ENCODE data around the gene STOML3. TPM values are rescaled to one million over a fixed set of nuclear protein-coding genes. Genes with fewer than 3 reads are reported as not detected.

Gene STOML3
- total RNA-seq, 1 donor from 2014 or later = not detected

DNA sequence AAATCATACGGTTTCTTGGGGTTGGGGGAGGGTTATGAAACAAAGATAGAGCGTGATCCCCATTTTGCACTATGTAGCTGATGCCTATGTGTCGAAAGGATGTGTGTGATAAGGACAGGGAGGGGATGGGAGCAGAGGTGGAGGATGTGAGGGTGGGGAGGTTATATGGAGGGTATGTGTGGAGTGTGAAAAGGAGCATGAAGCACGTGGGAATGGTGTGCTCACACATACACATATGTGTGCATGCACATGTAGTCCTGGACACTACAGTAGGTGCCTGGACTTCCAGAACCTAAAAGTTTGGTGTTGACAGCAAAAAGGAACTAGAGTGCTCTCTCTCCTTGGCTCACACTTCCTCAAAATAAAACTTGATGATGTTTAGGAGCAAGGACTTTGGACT lies 25.4 kb downstream of the STOML3 start:
- no peak overlapping the region for H3K27ac Mint-ChIP-seq
- intact Hi-C loops (cut with micrococcal nuclease) = no loop called here
- no peak overlapping the region for H3K4me3 Mint-ChIP-seq
- peaks cover 6% of the 10 kb centered on the region for H3K9me3 Mint-ChIP-seq
- no peaks in the 10 kb centered on the region for H3K4me1 Mint-ChIP-seq
- no peaks in the 10 kb centered on the region for H3K36me3 Mint-ChIP-seq (ENCODE audit: low read depth)
- H3K27me3 Mint-ChIP-seq = peaks cover 5% of the 10 kb centered on the region
- DNase-seq = no peak

DNA sequence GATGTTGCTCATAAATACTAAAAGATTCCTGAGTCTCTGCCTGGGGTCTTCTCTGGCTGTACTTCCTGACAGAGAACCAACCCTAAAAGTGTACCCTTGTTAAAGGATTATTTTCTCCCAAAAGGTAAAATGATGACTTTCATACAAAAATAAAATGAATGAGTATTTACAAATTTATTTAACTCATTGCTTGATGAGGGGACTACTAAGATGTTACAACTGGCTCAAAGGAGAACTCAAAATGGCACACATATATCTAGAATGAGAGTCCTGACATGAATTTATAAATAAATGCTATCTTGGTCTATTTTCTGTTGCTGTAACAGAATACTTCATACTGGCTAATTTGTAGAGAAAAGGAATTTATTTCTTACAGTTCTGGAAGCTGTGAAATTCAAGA lies 30.5 kb downstream of the STOML3 start:
- intact Hi-C loops (cut with micrococcal nuclease) = no loop called here
- Mint-ChIP-seq H3K9me3 (peaks cover 6% of the 10 kb centered on the region), H3K4me1 (no peaks in the 10 kb centered on the region), H3K36me3 (ENCODE audit: low read depth) (no peaks in the 10 kb centered on the region), H3K4me3 (no peak overlapping the region), H3K27ac (no peak overlapping the region), H3K27me3 (peaks cover 4% of the 10 kb centered on the region)
- DNase-seq = no peak

DNA sequence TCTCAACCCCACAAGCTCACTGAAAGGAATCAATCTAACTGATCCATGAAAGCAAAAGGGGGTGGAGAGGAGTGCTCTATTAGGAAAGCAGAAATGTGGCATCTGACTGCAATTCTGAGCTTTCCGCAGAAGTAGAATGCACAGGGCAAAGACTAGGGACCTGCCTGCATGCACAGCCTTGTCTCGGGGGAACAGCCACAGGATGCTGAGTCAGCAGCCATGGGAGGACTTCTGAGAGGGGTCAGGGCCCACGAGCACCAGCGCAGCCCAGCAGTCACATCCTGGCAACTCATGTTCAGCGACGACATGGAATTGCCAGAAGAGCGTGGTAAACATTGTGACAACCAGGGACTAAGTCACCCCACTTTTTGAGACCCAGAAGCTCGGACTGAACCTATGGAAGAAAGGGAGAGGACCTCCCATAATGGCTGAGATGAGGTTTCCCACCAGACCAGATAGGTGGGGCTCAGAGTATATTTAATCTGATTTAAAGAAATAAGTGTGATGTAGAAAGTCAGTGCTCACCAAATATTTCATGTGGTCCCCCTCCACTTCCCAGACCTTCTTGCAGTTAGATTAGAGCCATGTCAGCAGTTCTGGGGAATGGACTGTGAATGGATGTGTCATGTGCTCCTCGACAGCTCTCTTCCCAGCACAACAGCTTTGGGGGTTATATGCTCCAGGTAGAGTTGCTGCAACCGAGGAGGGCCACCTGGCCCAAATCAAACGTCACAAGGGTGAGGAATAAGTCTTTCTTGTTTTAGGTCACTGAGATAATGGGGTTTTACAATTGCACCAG lies 32.6 kb downstream of the STOML3 start:
- H3K4me1 Mint-ChIP-seq = no peaks in the 10 kb centered on the region

DNA sequence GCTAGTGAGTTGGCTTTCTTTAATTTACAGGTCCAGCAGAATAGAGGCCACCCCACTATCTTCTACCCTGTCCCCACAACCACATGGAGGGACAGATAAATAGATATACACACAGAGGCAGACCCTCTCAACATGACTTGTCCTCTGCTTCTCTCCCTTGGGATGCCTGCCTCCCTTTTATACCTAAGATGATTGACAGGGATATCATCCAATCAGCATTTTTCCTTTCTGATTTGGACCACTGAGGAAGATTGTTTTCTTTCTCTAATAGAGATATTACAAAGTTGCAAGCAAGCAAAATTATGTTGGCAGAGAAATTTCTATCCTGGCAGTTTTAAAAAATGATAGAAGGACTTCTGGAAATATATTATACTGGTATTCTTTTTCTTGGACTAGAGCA lies 35.8 kb downstream of the STOML3 start:
- H3K27ac Mint-ChIP-seq = no peak overlapping the region
- intact Hi-C loops (cut with micrococcal nuclease) = no loop called here
- H3K9me3 Mint-ChIP-seq = peaks cover 2% of the 10 kb centered on the region
- no peaks in the 10 kb centered on the region for H3K36me3 Mint-ChIP-seq (ENCODE audit: low read depth)
- no peak overlapping the region for H3K4me3 Mint-ChIP-seq
- H3K4me1 Mint-ChIP-seq = no peaks in the 10 kb centered on the region
- no peak for DNase-seq
- no peaks in the 10 kb centered on the region for H3K27me3 Mint-ChIP-seq

More for the DNA sequence above, 32.6 kb downstream of the STOML3 start:
- Mint-ChIP-seq H3K9me3 (peaks cover 6% of the 10 kb centered on the region), H3K27me3 (peaks cover 4% of the 10 kb centered on the region), H3K36me3 (ENCODE audit: low read depth) (no peaks in the 10 kb centered on the region), H3K4me3 (no peak overlapping the region), H3K27ac (no peak overlapping the region)
- DNase-seq = no peak
- intact Hi-C loops (cut with micrococcal nuclease) = no loop called here

DNA sequence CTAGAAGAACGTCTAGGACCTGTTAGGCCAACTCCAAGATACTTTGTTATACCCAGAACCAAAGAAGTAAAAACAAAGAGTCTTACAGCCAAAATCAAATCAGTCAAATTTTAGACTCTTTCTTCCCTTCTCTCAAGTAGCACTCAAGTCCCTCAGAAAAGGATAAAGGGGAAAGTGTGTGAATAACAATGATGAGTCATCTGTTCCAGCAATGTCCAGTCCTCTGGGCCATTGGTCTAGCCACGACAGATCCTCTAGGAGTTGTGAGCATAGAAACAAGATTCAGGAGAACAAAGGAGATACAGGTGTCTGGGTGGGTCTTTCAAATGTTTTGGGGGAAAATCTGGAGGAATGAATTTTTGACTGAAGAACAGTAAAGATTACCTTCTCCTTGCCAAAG lies 36.3 kb downstream of the STOML3 start:
- Mint-ChIP-seq H3K27me3 (no peaks in the 10 kb centered on the region), H3K4me3 (no peak overlapping the region), H3K36me3 (ENCODE audit: low read depth) (no peaks in the 10 kb centered on the region), H3K27ac (no peak overlapping the region), H3K9me3 (peaks cover 4% of the 10 kb centered on the region), H3K4me1 (no peaks in the 10 kb centered on the region)
- DNase-seq = no peak
- intact Hi-C loops (cut with micrococcal nuclease) = no loop called here

DNA sequence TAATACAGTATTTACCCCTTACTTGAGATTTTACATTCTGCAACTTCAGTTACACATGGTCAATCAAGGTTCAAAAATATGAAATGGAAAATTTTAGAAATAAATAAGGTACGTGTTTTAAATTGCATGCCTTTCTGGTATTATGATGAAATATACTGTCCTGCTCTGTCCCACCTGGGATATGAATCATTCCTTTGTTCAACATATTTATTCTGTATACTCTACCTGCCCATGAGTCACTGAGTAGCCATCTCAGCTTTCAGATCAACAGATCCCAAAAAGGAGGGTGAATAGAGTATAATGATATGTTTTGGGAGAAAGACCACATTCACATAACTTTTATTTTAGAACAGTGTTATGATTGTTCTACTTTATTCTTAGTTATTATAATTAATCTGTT lies 37.8 kb downstream of the STOML3 start:
- DNase-seq = no peak
- H3K9me3 Mint-ChIP-seq = peaks cover 4% of the 10 kb centered on the region
- H3K36me3 Mint-ChIP-seq (ENCODE audit: low read depth) = no peaks in the 10 kb centered on the region
- H3K4me1 Mint-ChIP-seq = no peaks in the 10 kb centered on the region
- H3K27me3 Mint-ChIP-seq = no peaks in the 10 kb centered on the region
- no peak overlapping the region for H3K27ac Mint-ChIP-seq
- no peak overlapping the region for H3K4me3 Mint-ChIP-seq
- intact Hi-C loops (cut with micrococcal nuclease) = no loop called here

DNA sequence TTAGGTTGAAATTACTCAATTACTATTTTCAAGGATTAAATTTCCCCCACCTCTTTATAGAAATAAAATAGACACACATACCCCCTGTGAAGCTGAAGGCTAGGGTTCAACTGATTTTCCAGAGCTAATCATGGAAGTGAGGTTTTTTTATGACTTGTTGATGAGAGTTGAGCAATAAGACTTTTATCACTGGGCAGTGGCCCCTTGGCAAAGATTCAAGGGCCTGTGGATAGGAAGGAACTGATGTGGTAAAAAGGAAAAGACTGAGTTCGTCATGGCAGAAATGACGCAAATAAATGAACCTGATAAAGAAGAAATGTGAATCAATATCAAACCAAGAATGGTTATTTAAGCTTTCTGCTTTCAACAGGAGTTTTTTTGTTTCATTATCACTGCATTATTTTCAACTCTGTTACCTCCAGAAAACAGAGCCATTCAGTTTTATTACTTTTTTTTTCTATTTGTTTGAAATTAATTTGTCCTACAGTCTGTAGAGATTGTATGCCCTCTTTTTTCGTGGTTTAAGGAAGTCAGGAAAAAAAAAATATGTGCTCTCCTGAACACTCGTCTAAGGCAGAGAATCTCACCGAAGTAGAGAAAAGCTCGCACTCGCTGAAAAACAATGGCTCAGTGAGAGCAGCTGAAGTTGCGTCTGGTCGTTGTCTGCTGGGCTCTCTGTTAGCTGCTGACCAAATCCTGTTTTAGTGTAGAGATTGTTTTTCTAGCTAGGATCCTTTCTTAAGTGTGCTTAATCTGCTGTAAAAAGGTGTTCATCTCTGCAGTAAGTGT lies 38.9 kb downstream of the STOML3 start:
- intact Hi-C loops (cut with micrococcal nuclease) = no loop called here
- Mint-ChIP-seq H3K4me3 (no peak overlapping the region), H3K36me3 (ENCODE audit: low read depth) (no peaks in the 10 kb centered on the region), H3K27ac (peak overlapping the region; percentile 42), H3K27me3 (no peaks in the 10 kb centered on the region), H3K4me1 (no peaks in the 10 kb centered on the region), H3K9me3 (peaks cover 4% of the 10 kb centered on the region)
- DNase-seq = no peak

DNA sequence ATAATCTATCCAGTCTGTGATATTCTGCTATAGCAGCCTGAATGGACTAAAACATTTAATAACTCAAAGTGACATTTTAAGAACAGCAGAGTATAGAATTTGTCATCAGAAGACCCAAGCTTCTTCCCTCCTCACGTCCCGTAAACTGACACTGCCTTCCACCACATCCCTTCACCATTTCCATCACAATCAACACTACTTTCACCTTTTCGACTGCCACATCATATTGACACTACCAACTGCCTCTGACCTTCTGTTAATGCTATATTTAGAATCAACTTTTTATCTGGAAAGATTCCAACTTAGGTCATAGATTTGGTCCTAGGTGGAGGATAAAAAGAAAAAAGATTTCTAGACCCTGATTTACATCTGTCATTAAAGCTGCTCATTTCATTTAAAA lies 39.6 kb downstream of the STOML3 start:
- H3K36me3 Mint-ChIP-seq (ENCODE audit: low read depth) = no peaks in the 10 kb centered on the region
- intact Hi-C loops (cut with micrococcal nuclease) = no loop called here
- H3K4me3 Mint-ChIP-seq = no peak overlapping the region
- no peak overlapping the region for H3K27ac Mint-ChIP-seq
- DNase-seq = no peak
- no peaks in the 10 kb centered on the region for H3K27me3 Mint-ChIP-seq
- no peaks in the 10 kb centered on the region for H3K4me1 Mint-ChIP-seq
- peaks cover 4% of the 10 kb centered on the region for H3K9me3 Mint-ChIP-seq

DNA sequence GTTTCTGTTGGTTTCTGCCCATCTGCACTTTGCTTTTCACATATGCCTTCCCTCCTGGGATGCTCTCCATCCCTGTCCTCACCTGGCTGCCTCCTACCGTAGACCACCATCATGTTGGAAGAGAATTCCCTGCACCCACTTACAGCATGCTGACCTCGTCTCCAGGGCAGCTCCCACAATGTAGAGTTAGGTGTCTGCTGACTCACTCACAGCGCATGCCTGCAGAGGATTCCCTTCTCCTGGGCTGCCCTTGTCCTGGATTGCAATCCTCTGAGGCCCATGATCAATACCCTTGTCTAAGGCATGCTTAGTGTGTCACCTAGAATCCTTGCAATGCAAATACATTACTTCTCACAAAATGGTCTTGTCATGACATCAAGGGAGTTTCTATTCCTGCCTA lies 43.6 kb downstream of the STOML3 start:
- Mint-ChIP-seq H3K4me3 (no peak overlapping the region), H3K27me3 (no peaks in the 10 kb centered on the region), H3K4me1 (no peaks in the 10 kb centered on the region), H3K9me3 (peaks cover 4% of the 10 kb centered on the region), H3K36me3 (ENCODE audit: low read depth) (no peaks in the 10 kb centered on the region), H3K27ac (no peak overlapping the region)
- intact Hi-C loops (cut with micrococcal nuclease) = no loop called here
- DNase-seq = no peak

DNA sequence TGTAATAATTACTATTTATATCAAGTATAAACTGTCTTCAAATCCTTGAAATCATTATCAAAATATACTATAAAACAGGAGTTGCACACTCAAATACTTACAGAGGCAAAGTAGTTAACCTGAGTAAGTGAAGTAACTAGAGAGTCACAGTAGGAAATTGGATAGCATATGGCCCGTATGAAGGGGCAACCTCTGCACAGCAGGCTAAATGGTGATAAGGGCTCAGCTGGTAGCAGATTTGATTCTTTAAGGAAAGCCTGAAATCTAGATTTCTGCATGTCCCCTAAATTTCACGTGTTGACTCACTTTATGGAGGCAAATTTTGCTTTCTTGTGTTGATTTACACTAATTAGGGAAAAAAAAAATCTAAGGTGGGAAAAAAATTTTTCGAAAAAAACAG lies 46.4 kb downstream of the STOML3 start:
- no peak overlapping the region for H3K27ac Mint-ChIP-seq
- no peak for DNase-seq
- intact Hi-C loops (cut with micrococcal nuclease) = no loop called here
- H3K27me3 Mint-ChIP-seq = no peaks in the 10 kb centered on the region
- H3K4me1 Mint-ChIP-seq = no peaks in the 10 kb centered on the region
- no peaks in the 10 kb centered on the region for H3K36me3 Mint-ChIP-seq (ENCODE audit: low read depth)
- no peak overlapping the region for H3K4me3 Mint-ChIP-seq
- no peaks in the 10 kb centered on the region for H3K9me3 Mint-ChIP-seq

DNA sequence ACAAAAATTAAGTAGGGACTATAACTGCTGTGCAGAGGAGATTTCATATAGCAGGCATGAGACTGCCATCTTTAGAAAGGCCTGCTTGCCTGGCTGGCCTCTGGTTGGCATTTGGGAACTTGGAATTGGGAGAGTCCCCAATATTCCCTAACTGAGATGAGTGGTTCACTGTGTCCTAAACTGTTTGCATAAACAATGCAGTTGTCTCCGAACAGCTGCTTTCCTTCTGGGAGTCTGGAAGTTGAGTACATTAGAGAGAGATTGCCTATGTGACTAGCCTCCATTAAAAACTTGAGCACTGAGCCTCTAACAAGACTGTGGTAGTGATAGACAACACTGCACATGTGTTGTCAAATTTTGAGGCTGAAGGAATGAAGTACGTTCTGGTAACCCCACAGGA lies 47.4 kb downstream of the STOML3 start:
- Mint-ChIP-seq H3K4me1 (no peaks in the 10 kb centered on the region), H3K27ac (no peak overlapping the region), H3K9me3 (no peaks in the 10 kb centered on the region), H3K36me3 (ENCODE audit: low read depth) (no peaks in the 10 kb centered on the region), H3K27me3 (peaks cover 3% of the 10 kb centered on the region), H3K4me3 (no peak overlapping the region)
- intact Hi-C loops (cut with micrococcal nuclease) = no loop called here
- no peak for DNase-seq

DNA sequence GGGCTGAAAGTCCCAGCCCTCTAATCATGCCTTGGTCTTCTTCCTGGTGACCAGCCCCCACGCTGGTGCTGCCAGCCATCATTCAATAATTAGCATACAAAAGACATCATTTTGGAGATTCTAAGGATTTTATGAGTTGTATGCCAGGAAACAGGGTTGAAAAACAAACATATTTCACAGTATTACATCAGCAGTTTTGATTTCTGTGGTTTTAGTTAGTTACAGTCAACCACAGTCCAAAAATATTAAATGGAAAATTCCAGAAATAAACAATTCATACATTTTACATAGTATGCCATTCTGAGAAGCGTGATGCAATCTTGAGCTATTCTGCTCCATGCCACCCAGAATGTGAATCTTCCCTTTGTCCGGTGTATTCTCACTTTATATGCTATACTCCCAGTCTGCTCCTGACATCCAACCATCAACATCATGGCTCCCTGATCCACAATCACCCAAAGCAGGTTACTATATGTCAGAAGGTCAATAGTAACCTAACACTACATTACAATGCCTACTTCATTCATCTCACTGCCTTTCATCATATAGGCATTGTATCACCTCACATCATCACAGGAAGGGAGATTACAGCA lies 49.2 kb downstream of the STOML3 start:
- no peaks in the 10 kb centered on the region for H3K9me3 Mint-ChIP-seq
- intact Hi-C loops (cut with micrococcal nuclease) = no loop called here
- no peaks in the 10 kb centered on the region for H3K36me3 Mint-ChIP-seq (ENCODE audit: low read depth)

DNA sequence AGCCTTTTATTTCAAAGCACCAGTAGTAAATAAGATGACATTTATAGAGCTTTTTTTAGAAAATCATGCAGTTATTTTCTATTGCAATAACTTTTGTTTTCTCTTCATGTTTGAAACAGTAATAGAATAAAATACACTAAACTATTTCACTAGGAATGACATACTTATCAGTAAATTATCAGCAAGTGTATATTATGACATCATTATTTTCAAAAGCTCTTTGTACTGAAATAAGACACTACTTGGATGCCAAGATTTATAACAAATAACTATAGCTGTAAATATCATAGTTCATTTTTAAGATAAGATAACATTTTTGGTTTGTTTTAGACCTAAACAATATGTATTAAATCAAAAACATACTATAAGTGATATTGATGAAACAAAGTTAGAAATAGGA lies 56.8 kb downstream of the STOML3 start:
- no peak for DNase-seq
- H3K27ac Mint-ChIP-seq = no peak overlapping the region
- no peak overlapping the region for H3K4me3 Mint-ChIP-seq
- no peaks in the 10 kb centered on the region for H3K36me3 Mint-ChIP-seq (ENCODE audit: low read depth)
- intact Hi-C loops (cut with micrococcal nuclease) = no loop called here
- no peaks in the 10 kb centered on the region for H3K9me3 Mint-ChIP-seq
- no peaks in the 10 kb centered on the region for H3K4me1 Mint-ChIP-seq
- H3K27me3 Mint-ChIP-seq = peaks cover 5% of the 10 kb centered on the region

More for the DNA sequence above, 49.2 kb downstream of the STOML3 start:
- no peak overlapping the region for H3K4me3 Mint-ChIP-seq
- DNase-seq = no peak
- H3K27ac Mint-ChIP-seq = no peak overlapping the region
- H3K27me3 Mint-ChIP-seq = peaks cover 5% of the 10 kb centered on the region
- H3K4me1 Mint-ChIP-seq = no peaks in the 10 kb centered on the region

DNA sequence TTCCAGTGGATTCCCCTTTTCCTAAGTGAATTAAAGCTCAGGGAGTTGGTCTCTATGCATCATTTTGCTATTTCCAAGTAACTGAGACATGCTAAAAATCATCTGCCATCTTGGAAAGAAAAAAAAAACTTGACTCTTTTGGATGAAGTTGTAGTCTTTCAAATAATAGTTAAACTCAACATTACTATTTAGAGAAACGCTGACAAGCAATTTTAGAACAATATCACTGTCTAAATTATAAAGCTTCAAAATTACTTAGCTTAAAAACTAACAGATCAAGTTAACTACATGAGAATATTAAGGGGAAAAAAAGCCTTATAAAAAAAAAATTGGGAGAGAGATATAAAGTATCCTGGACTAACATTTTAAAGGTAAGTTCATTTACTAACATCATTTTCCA lies 68.5 kb downstream of the STOML3 start:
- H3K4me1 Mint-ChIP-seq = no peaks in the 10 kb centered on the region
- H3K9me3 Mint-ChIP-seq = no peaks in the 10 kb centered on the region
- peaks cover 16% of the 10 kb centered on the region for H3K27me3 Mint-ChIP-seq
- intact Hi-C loops (cut with micrococcal nuclease) = no loop called here
- no peaks in the 10 kb centered on the region for H3K36me3 Mint-ChIP-seq (ENCODE audit: low read depth)
- no peak overlapping the region for H3K4me3 Mint-ChIP-seq
- no peak for DNase-seq
- no peak overlapping the region for H3K27ac Mint-ChIP-seq

Data from activated CD4-positive, alpha-beta T cell treated with anti-CD3 and anti-CD28 coated beads, Interleukin-2, amount 10 ng/mL, durations not matched to agents 24 days and 14 days (primary cell).